ENCODE measurements around the gene RASL12.

The RASL12 gene

GRCh38 chr15:65038836-65039235 lies 29.0 kb downstream of the RASL12 start:
- no peaks in the 10 kb centered on the region for H3K27me3 ChIP-seq (ENCODE audit: control insufficient read depth, insufficient read depth, low read length)
- H3K27ac ChIP-seq (ENCODE audit: low read depth, low read length) = no peak overlapping the region
- H3K36me3 ChIP-seq (ENCODE audit: control insufficient read depth, insufficient read depth, low read length) = no peaks in the 10 kb centered on the region
- no peaks in the 10 kb centered on the region for H3K4me1 ChIP-seq (ENCODE audit: control insufficient read depth, insufficient read depth, low read length)
- H3K4me3 ChIP-seq (ENCODE audit: low read length) = no peak overlapping the region
- H3K9ac ChIP-seq (ENCODE audit: low read length) = no peak overlapping the region

GRCh38 chr15:65038428-65038827 lies 29.4 kb downstream of the RASL12 start:
- Histone ChIP-seq H3K27me3 (ENCODE audit: control insufficient read depth, insufficient read depth, low read length) (no peaks in the 10 kb centered on the region), H3K9ac (ENCODE audit: low read length) (no peak overlapping the region), H3K36me3 (ENCODE audit: control insufficient read depth, insufficient read depth, low read length) (no peaks in the 10 kb centered on the region), H3K4me3 (ENCODE audit: low read length) (no peak overlapping the region), H3K27ac (ENCODE audit: low read depth, low read length) (no peak overlapping the region), H3K4me1 (ENCODE audit: control insufficient read depth, insufficient read depth, low read length) (no peaks in the 10 kb centered on the region)

GRCh38 chr15:65037309-65037708 lies 30.5 kb downstream of the RASL12 start:
- Histone ChIP-seq H3K9ac (ENCODE audit: low read length) (no peak overlapping the region), H3K4me3 (ENCODE audit: low read length) (no peak overlapping the region), H3K36me3 (ENCODE audit: control insufficient read depth, insufficient read depth, low read length) (no peaks in the 10 kb centered on the region), H3K4me1 (ENCODE audit: control insufficient read depth, insufficient read depth, low read length) (no peaks in the 10 kb centered on the region), H3K27me3 (ENCODE audit: control insufficient read depth, insufficient read depth, low read length) (no peaks in the 10 kb centered on the region), H3K27ac (ENCODE audit: low read depth, low read length) (no peak overlapping the region)

- Histone ChIP-seq H3K27me3 (ENCODE audit: control insufficient read depth, insufficient read depth, low read length) (no peaks in the 10 kb centered on the region), H3K4me3 (ENCODE audit: low read length) (no peak overlapping the region), H3K9ac (ENCODE audit: low read length) (no peak overlapping the region), H3K27ac (ENCODE audit: low read depth, low read length) (no peak overlapping the region), H3K4me1 (ENCODE audit: control insufficient read depth, insufficient read depth, low read length) (no peaks in the 10 kb centered on the region), H3K36me3 (ENCODE audit: control insufficient read depth, insufficient read depth, low read length) (no peaks in the 10 kb centered on the region)
Observed at GRCh38 chr15:65034719-65035118, 33.1 kb downstream of the RASL12 start.

- Histone ChIP-seq H3K36me3 (ENCODE audit: control insufficient read depth, insufficient read depth, low read length) (no peaks in the 10 kb centered on the region), H3K9ac (ENCODE audit: low read length) (no peak overlapping the region), H3K27me3 (ENCODE audit: control insufficient read depth, insufficient read depth, low read length) (no peaks in the 10 kb centered on the region), H3K4me1 (ENCODE audit: control insufficient read depth, insufficient read depth, low read length) (no peaks in the 10 kb centered on the region), H3K4me3 (ENCODE audit: low read length) (no peak overlapping the region), H3K27ac (ENCODE audit: low read depth, low read length) (no peak overlapping the region)
Observed at GRCh38 chr15:65033659-65034269, 34.0 kb downstream of the RASL12 start.

GRCh38 chr15:65032801-65033537 lies 34.8 kb downstream of the RASL12 start:
- no peak overlapping the region for H3K4me3 ChIP-seq (ENCODE audit: low read length)
- H3K9ac ChIP-seq (ENCODE audit: low read length) = no peak overlapping the region
- H3K27ac ChIP-seq (ENCODE audit: low read depth, low read length) = no peak overlapping the region

GRCh38 chr15:65029736-65030208 lies 38.0 kb downstream of the RASL12 start:
- H3K27me3 ChIP-seq (ENCODE audit: control insufficient read depth, insufficient read depth, low read length) = no peaks in the 10 kb centered on the region
- no peak overlapping the region for H3K4me3 ChIP-seq (ENCODE audit: low read length)
- H3K36me3 ChIP-seq (ENCODE audit: control insufficient read depth, insufficient read depth, low read length) = no peaks in the 10 kb centered on the region
- no peak overlapping the region for H3K9ac ChIP-seq (ENCODE audit: low read length)
- H3K4me1 ChIP-seq (ENCODE audit: control insufficient read depth, insufficient read depth, low read length) = no peaks in the 10 kb centered on the region
- H3K27ac ChIP-seq (ENCODE audit: low read depth, low read length) = no peak overlapping the region

More at GRCh38 chr15:65032801-65033537, 34.8 kb downstream of the RASL12 start:
- no peaks in the 10 kb centered on the region for H3K4me1 ChIP-seq (ENCODE audit: control insufficient read depth, insufficient read depth, low read length)
- H3K36me3 ChIP-seq (ENCODE audit: control insufficient read depth, insufficient read depth, low read length) = no peaks in the 10 kb centered on the region
- no peaks in the 10 kb centered on the region for H3K27me3 ChIP-seq (ENCODE audit: control insufficient read depth, insufficient read depth, low read length)

GRCh38 chr15:65028921-65029735 lies 38.7 kb downstream of the RASL12 start, which contains the start of gene MTFMT:
Gene MTFMT (minus strand): TSS chr15:65029639. CDS start chr15:65029613, 26 bp downstream.
- Histone ChIP-seq H3K9ac (ENCODE audit: low read length) (peak within 1 kb of the TSS; percentile 61), H3K27ac (ENCODE audit: low read depth, low read length) (peak within 1 kb of the TSS; percentile 65), H3K27me3 (ENCODE audit: control insufficient read depth, insufficient read depth, low read length) (no peaks in the 10 kb centered on the region), H3K4me3 (ENCODE audit: low read length) (peak within 1 kb of the TSS; percentile 54), H3K4me1 (ENCODE audit: control insufficient read depth, insufficient read depth, low read length) (no peaks in the 10 kb centered on the region), H3K36me3 (ENCODE audit: control insufficient read depth, insufficient read depth, low read length) (no peaks in the 10 kb centered on the region)

GRCh38 chr15:65028338-65028737 lies 39.5 kb downstream of the RASL12 start:
- Histone ChIP-seq H3K9ac (ENCODE audit: low read length) (no peak overlapping the region), H3K27me3 (ENCODE audit: control insufficient read depth, insufficient read depth, low read length) (no peaks in the 10 kb centered on the region), H3K27ac (ENCODE audit: low read depth, low read length) (no peak overlapping the region), H3K4me3 (ENCODE audit: low read length) (peak overlapping the region; percentile 54), H3K4me1 (ENCODE audit: control insufficient read depth, insufficient read depth, low read length) (no peaks in the 10 kb centered on the region), H3K36me3 (ENCODE audit: control insufficient read depth, insufficient read depth, low read length) (peaks cover 3% of the 10 kb centered on the region)

GRCh38 chr15:65027593-65027992 lies 40.2 kb downstream of the RASL12 start:
- H3K36me3 ChIP-seq (ENCODE audit: control insufficient read depth, insufficient read depth, low read length) = peaks cover 3% of the 10 kb centered on the region
- no peak overlapping the region for H3K27ac ChIP-seq (ENCODE audit: low read depth, low read length)
- no peaks in the 10 kb centered on the region for H3K4me1 ChIP-seq (ENCODE audit: control insufficient read depth, insufficient read depth, low read length)
- no peak overlapping the region for H3K4me3 ChIP-seq (ENCODE audit: low read length)
- H3K9ac ChIP-seq (ENCODE audit: low read length) = no peak overlapping the region
- H3K27me3 ChIP-seq (ENCODE audit: control insufficient read depth, insufficient read depth, low read length) = no peaks in the 10 kb centered on the region

GRCh38 chr15:65026756-65027155 lies 41.0 kb downstream of the RASL12 start:
- Histone ChIP-seq H3K9ac (ENCODE audit: low read length) (no peak overlapping the region), H3K4me3 (ENCODE audit: low read length) (no peak overlapping the region), H3K4me1 (ENCODE audit: control insufficient read depth, insufficient read depth, low read length) (no peaks in the 10 kb centered on the region), H3K27me3 (ENCODE audit: control insufficient read depth, insufficient read depth, low read length) (no peaks in the 10 kb centered on the region), H3K36me3 (ENCODE audit: control insufficient read depth, insufficient read depth, low read length) (peaks cover 3% of the 10 kb centered on the region), H3K27ac (ENCODE audit: low read depth, low read length) (no peak overlapping the region)

GRCh38 chr15:65021488-65021887 lies 46.3 kb downstream of the RASL12 start:
- H3K9ac ChIP-seq (ENCODE audit: low read length) = no peak overlapping the region
- peaks cover 12% of the 10 kb centered on the region for H3K36me3 ChIP-seq (ENCODE audit: control insufficient read depth, insufficient read depth, low read length)
- H3K4me3 ChIP-seq (ENCODE audit: low read length) = no peak overlapping the region
- no peaks in the 10 kb centered on the region for H3K27me3 ChIP-seq (ENCODE audit: control insufficient read depth, insufficient read depth, low read length)
- H3K27ac ChIP-seq (ENCODE audit: low read depth, low read length) = no peak overlapping the region
- H3K4me1 ChIP-seq (ENCODE audit: control insufficient read depth, insufficient read depth, low read length) = no peaks in the 10 kb centered on the region
